Putamen (tissue), 1 donor: ENCODE measurements around the gene EID3.
A peak's percentile ranks its signal among the peaks of the same experiment; 100 is the strongest.
"Not testable (repeated sequence)": the region's sequence is repeated elsewhere in the genome, so short reads cannot be mapped to it uniquely, and the experiment has no call there.

Experiments
- DNase-seq: peaks from one replicate; pipeline ENCODE4 v3.0.0-alpha.2; 2016; ENCODE audit warnings: low spot score

The EID3 gene

GRCh38 chr12:104313568-104314241 is 10.2 kb downstream of the EID3 start:
- no peak for DNase-seq

GRCh38 chr12:104314242-104314614 is 10.7 kb downstream of the EID3 start:
- DNase-seq: no peak

GRCh38 chr12:104315326-104316224 is 12.0 kb downstream of the EID3 start:
- no peak for DNase-seq

DNA sequence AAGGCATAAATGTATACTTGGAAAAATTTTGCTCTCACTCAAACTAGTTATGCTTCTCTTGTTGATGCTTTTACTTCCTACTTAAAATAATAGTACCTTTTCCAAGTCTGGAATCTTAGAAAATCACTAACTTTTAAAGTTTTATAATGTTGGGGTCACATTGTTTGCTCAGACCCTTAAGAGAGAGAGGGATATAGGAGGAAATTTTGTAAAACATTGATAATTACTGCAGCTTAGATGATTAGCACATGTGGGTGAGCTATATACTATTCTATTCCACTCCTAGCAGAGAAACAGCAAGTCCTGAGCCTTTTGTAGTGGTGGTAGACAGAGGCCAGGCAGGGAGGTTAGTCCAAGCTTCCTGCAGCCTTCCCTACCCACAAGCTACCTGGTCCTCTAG is 13.4 kb downstream of the EID3 start:
- DNase-seq: no peak

DNA sequence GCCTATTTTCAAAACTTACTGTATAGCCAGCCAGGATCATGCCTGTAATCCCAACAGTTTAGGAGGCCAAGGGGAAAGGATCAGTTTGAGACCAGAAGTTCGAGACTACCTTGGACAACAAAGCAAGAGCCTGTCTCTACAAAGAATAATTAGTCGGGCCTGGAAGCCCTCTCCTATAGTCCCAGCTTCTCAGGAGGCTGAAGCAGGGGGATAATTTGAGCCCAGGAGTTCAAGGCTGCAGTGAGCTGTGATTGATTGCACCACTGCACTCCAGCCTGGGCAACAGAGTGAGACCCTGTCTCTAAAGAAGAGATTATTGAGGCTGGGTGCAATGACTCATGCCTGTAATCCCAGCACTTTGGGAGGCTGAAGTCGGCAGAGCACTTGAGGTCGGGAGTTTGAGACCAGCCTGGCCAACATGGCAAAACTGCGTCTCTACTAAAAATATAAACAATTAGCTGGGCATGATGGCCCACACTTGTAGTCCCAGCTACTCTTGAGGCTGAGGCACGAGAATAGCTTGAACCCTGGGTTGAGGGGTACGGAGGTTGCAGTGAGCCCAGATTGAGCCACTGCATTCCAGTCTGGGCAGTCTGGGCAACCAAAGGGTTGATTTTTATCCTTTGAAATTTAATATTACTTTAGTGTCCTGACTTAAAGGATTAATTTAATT is 14.1 kb downstream of the EID3 start:
- no peak for DNase-seq

DNA sequence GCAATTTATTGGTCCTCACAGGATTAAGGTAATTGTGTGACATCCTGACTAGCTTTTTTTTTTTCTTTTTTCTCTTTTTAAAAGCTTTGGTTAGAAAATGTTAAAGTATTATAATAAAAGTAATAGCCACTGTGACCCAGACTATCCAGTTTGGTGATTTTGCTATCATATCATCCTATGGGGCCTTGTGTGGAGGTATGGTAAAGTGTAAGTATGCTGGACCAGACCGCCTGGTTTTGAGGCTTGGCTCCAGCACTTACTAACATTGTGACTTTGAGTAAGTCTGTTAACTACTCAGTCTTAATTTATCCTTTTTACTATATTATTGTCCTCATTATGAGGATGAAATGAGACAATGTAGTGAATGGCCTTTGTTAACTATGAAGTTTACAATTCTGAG is 15.5 kb downstream of the EID3 start:
- DNase-seq: no peak

DNA sequence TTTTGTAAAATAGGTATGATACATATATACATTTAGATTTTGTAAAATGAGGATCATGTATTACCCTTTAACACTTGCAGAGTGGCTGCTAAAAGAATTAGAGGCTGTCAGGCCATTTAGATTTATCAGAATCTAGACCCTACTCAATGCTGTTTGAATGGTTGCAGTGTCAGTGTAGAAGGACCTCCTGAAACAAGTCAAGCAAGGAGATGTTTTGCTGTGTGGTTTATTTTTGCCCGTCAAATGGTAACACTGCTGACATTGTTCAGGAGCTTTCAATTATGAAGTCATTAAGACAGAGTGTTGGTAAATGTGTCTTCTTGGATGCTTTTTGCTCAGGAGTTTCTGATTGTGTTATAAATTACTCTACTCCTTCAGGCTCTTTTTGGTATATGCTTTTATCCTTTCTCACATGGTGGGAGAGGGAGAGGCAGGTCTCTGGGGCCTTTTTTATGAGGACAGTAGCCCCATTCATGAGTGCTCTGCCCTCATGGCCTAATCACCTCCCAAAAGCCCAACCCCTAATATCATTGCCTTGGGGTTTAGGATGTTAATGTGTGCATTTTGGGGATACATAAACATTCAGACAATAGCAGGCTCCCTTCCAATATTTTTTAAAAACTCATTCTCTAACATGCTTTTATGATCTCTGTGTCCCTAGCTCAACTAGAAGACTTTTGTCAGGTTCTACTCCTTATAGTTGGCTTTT is 16.5 kb downstream of the EID3 start:
- DNase-seq: no peak

- no peak for DNase-seq
Observed at GRCh38 chr12:104320627-104321024, 17.1 kb downstream of the EID3 start.

- DNase-seq: no peak
Observed at GRCh38 chr12:104321949-104322348, 18.4 kb downstream of the EID3 start.

DNA sequence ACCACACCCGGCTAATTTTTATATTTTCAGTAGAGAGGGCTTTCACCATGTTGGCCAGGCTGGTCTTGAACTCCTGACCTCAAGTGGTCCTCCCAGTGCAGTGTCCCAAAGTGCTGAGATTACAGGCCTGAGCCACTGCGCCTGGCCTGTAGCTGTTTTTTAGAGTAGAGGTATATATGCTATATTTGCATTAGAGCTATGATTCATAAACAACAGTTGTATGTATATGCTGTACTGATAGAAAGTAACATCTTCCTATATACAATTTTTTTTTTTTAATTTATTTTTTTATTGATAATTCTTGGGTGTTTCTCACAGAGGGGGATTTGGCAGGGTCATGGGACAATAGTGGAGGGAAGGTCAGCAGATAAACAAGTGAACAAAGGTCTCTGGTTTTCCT is 19.0 kb downstream of the EID3 start:
- DNase-seq: not testable (repeated sequence)

- DNase-seq: no peak
Observed at GRCh38 chr12:104323899-104324298, 20.4 kb downstream of the EID3 start.

DNA sequence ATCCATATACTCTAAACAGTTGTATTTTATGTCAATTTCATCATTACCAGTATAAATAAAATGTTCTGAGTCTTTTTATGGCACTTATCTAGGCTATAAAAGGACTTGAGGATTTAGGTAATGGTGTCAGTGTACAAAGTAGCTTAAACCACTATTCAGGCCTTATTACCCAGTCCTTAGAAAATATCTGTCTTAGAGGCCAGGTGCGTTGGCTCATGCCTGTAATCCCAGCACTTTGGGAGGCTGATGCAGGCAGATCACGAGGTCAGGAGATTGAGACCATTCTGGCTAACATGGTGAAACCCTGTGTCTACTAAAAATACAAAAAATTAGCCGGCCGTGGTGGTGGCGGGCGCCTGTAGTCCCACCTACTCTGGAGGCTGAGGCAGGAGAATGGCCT is 24.7 kb downstream of the EID3 start:
- not testable (repeated sequence) for DNase-seq

DNA sequence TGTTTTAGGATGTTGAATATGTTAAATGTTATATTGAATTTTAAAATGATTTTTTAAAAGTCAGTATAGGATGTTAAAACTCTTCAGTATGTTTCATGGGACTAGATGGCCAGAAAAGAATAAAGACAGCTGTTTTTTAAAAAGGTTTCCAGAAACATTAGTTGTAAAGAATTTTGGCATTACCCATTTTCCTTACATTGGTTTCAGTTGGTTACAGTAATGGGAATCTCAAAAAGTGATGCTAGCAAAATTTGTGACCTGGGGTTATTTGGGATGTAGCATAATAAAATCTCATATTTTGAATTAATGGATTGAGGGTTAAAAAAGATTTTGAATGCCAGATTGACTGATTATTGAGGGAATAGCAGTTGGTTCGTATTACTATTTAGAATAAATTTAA is 25.3 kb downstream of the EID3 start:
- DNase-seq: no peak

DNA sequence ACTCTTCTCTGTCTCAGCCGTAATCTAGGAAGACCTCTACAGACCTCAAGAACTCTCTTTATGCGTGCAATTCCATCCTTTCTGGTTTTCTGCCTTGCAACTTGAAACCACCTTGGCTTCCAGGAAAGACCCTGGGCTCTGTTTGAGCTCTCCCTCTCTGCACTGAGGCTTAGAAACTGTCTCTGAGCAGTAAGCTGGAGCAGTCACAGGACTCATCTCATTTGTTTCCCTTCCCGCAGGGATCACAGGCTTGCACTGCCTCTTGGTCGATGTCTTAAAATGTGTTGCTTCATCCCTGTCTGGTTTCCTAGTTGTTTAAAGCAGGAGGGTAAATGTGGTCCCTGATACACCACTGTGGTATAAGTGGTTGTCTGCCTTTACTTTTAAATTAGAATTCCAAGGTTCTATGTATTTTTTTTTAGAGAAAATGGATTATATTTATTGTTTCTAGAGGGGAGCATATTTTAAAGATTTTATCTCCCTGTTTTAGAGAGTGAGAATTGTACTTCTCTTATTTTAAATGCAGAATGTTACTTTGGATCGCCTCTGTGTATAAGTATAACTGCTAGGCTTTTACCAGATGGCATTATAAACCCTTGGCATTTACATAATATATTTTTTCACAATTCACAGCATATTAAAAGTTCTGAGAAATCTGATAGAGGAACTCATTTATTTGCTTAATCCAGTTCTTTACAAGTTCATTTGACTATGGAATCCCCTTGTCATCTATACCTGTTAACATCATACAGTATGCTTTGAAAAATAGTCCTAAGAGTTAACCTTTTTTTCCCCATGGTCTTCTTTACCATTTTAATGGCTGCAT is 26.4 kb downstream of the EID3 start:
- no peak for DNase-seq

DNA sequence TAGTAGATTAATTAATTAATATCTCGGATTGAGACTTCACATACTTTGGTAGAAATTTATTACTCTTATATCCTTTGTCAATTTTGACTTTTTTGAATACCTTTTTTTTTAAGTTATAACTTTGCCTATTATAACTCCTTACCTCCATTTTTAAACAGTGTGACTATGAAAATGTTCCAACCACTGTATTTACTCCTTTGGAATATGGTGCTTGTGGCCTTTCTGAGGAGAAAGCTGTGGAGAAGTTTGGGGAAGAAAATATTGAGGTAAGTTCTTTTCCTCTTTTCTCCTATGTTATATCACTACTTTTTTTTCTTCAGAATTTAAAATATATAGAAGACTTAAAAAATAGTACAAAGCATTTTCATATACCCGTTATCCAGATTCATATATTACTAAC is 27.8 kb downstream of the EID3 start:
- DNase-seq: no peak

DNA sequence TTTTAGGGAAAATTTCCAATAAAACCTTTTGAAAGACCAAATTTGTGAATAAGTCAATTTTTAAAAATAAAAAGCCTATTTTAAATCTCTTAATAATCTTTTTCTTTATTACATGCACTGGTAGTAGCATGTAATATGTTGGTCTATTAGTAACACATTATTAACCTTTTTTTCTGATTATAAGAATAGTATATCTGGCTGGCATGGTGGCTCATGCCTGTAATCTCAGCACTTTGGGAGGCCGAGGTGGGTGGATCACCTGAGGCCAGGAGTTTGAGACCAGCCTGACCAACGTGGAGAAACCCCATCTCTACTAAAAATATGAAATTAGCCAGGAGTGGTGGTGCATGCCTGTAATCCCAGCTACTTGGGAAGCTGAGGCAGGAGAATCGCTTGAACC is 28.7 kb downstream of the EID3 start:
- DNase-seq: not testable (repeated sequence)

DNA sequence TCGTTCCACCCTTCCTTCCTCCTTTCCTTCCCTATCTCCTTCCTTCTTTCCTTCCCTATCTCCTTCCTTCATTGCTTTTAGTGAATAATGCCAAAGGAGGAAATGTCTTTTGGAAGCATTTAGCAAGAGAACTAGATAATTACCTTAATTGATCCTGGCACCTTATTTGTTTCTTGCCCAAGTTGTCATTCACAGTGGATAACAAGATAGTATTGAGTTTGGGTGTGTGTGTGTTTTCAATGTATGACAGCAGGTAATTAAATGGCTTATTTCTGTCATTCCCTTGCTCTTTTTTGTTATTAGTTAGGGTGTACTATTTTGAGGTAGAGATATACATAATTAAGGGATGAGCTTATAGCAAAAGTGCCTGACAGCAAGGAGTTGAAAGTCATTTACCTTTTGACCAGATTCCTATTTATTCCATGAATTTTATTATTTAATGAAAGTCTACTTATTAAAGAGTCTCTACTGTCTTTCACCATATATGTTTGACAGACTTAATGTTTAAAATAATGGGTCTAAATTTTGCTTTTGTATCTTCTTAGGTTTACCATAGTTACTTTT is 30.2 kb downstream of the EID3 start:
- no peak for DNase-seq

DNA sequence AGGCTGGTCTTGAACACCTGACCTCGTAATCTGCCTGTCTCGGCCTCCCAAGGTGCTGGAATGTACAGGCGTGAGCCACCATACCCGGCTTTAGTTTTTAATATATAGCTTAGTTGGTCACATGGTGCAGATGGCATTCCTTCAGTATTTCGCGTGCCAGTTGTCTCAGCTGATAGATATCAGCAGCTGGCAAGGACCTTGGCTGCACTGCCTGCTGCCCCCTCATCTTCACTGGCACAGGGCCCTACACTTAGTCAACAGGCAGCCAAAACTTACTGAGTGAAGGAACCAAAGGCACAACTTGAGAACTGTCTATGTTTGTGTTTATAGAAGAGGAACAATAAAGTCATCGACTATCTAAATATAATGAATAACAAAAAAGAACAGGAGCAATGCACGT is 31.0 kb downstream of the EID3 start:
- no peak for DNase-seq

DNA sequence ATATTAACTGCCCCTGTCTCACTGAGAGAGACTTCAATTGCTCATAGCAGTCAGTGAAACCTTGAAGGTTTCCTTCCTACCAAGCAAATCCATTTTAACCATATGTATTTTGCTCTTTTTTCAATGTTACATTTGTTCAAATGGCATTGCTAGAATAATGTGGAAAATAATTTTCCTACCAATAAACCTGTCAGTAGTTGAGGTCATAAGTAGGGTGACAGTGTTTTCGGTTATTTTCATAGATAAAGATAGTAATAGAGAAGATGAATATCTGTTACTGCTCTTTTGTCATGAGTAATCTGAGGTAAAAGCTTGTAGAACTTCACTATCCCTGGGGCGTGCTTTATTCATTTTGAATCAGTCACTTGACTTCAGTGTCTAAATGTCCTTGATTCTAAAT is 32.6 kb downstream of the EID3 start:
- no peak for DNase-seq

DNA sequence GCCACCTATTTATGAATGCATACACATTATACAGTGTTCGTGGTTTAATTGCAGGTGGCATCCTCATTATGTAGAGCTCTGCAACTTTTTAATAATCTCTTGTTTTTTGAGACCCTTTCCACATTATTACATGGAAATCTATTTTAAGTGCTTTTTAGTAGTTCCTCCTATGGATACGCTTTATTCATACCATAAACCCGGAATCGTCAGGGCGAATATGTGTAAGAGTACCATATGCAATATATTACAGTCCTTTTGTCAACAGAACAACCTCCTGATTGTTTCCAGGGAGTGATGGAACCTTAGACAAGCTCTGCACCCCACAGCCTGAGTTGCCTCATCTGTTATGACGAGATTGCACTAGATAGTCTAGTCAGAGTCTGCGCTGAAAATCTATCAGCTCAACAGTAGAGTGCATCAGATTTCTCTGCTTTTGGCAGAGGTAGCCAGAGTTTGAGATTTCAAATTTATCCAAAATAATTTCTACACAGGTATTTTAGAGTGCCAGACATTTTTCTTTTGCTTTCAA is 33.6 kb downstream of the EID3 start:
- no peak for DNase-seq

DNA sequence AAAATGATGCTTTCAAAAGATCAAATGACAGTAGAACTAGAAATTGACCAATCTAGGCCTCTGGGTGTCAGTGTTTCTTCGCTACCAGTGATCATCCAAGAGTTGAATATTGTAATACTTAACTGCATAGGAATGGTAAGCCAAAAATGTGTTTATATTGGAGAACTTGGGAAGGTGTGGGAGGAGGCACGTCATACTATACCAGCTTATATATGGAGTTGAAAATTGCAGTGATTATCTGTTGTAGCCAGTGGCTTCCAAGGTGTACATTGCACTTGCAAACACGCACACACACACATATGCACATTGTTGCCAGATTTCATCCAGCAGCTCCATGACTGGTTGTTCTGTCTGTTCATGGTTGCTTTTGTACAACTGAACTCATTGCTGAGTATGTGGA is 36.1 kb downstream of the EID3 start:
- peak; percentile 22 for DNase-seq
